IMR-90 (cell line): ENCODE results near the gene CLCA2. TPM values are rescaled to one million over a fixed set of nuclear protein-coding genes. Genes with fewer than 3 reads are reported as not detected.

Source experiments
- polyA plus RNA-seq, 3 experiments: library from polyadenylated mRNA; depleted of rRNA; stranded (reverse); fragments of >200 nt; gene quantifications; 2 replicates each; pipeline ENCODE4 v1.2.3, GENCODE V29; 2012; ENCODE audit warnings: low replicate concordance in 1 of 3
- total RNA-seq: library from RNA; depleted of rRNA; stranded (reverse); fragments of >200 nt; gene quantifications from 2 replicates; pipeline ENCODE4 v1.2.3, GENCODE V29; 2012; rRNA removed

CLCA2 gene
- total and polyA plus RNA-seq, 2 of the 4 experiments (the other 2 are of a cell fraction), result 0.09 to 0.18 TPM

Other genes starting within 250 kb of the CLCA2 start
- gene ODF2L, start 27.8 kb upstream of the CLCA2 start, total RNA-seq, result 10.4 and 20.0 TPM in 2 replicates
- gene ODF2L, start 27.8 kb upstream of the CLCA2 start, polyA plus RNA-seq (2012; rRNA removed), result 10.1 and 12.3 TPM in 2 replicates
- gene CLCA1, start 44.8 kb downstream of the CLCA2 start, total RNA-seq, result not detected in 2 replicates
- gene CLCA1, start 44.8 kb downstream of the CLCA2 start, polyA plus RNA-seq (2012; rRNA removed), result not detected in 2 replicates
- not detected in 2 replicates for gene CLCA4, start 122.9 kb downstream of the CLCA2 start, total RNA-seq
- not detected in 2 replicates for gene CLCA4, start 122.9 kb downstream of the CLCA2 start, polyA plus RNA-seq (2012; rRNA removed)